Left cardiac atrium (tissue), 4 donors: Measurements from ENCODE around the gene AGRN. TPM values are rescaled to one million over a fixed set of nuclear protein-coding genes. Genes with fewer than 3 reads are reported as not detected.
"Not testable (repeated sequence)": the region's sequence is repeated elsewhere in the genome, so short reads cannot be mapped to it uniquely, and the experiment has no call there.

ENCODE experiments used
- ATAC-seq, 2 donors: fragments of 200-7000 bp; cut with Tn5 transposase; one replicate each; pipeline ENCODE4 v1.9.1; 2020; ENCODE audit warnings: mild to moderate bottlenecking in 2 of 2, moderate library complexity in 2 of 2
- DNase-seq: peaks from one replicate; pipeline ENCODE4 v3.0.0-alpha.2; 2020
- intact Hi-C, 2 donors: fragments of 100-400 bp; cut with DNase I; formaldehyde crosslinking; loops; one replicate each; pipeline versions ENCODE4 v1.14.1 to v1.15.1; 2022 to 2023
- total RNA-seq, 2 donors: library from RNA; stranded (reverse); fragmentation: NEBNext Ultra II Directional; extraction: Animal tissue kit (Norgen Biotek cat#: 25700); gene quantifications; one replicate each; pipeline ENCODE4 v1.2.1, GENCODE V29; 2021
- donor health status: DM: no; HTN: yes; CAD: no.
- donor health status: DM: no; HTN: yes; CAD: no; lungs with severe emphysema.
- donor health status: DM: yes; HTN: yes; CAD: no.
- donor health status: Dilated cardiomyopathy.

AGRN gene
- total RNA-seq, 2 donors from 2014 or later = 14.8 to 25.7 TPM

DNA sequence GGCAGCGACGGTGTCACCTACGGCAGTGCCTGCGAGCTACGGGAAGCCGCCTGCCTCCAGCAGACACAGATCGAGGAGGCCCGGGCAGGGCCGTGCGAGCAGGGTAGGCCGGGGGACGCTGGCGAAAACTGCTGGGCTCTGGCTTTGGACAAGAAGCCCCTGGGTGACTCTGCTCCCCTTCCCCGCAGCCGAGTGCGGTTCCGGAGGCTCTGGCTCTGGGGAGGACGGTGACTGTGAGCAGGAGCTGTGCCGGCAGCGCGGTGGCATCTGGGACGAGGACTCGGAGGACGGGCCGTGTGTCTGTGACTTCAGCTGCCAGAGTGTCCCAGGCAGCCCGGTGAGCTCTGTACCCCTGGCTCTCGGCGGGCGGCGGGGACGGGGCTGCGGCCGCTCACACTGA, 24.0 kb downstream of the AGRN start:
- no peak for ATAC-seq
- DNase-seq = no peak
- intact Hi-C loops = no loop called here

- ATAC-seq = no peak
- DNase-seq = no peak
- intact Hi-C loops = no loop called here
These were observed 24.6 kb downstream of the AGRN start for GRCh38 chr1:1044455-1045078.

GRCh38 chr1:1045129-1045528, 25.2 kb downstream of the AGRN start:
- intact Hi-C loops = no loop called here
- ATAC-seq = no peak
- DNase-seq = no peak

DNA sequence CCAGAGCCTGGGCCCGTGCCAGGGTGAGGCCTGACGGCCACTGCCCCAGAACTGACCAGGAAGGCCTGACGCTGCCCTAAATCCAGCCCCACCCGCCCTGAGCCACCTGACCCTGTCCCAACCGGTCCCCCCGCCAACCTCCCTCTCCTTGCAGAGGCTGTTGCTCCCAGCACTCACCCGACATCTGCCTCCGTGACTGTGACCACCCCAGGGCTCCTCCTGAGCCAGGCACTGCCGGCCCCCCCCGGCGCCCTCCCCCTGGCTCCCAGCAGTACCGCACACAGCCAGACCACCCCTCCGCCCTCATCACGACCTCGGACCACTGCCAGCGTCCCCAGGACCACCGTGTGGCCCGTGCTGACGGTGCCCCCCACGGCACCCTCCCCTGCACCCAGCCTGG, 26.3 kb downstream of the AGRN start:
- intact Hi-C loops = no loop called here
- DNase-seq (no peak), ATAC-seq (no peak)

- DNase-seq (no peak), ATAC-seq (no peak)
- intact Hi-C loops = no loop called here
These were observed 26.8 kb downstream of the AGRN start for GRCh38 chr1:1046767-1047166.

DNA sequence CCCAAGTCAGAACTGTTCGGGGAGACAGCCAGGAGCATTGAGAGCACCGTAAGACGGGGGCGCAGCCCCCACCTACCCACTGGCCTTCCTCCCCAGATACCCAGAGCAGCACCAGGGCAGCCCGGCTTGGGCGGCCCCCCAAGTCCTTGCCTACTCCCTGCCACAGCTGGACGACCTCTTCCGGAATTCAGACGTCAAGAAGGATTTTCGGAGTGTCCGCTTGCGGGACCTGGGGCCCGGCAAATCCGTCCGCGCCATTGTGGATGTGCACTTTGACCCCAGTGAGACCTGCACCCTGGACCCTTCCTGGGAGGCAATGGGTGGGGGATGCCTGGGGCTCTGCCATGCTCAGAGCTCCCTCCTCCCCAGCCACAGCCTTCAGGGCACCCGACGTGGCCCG, 27.5 kb downstream of the AGRN start:
- intact Hi-C loops = no loop called here
- no peak for ATAC-seq
- no peak for DNase-seq

DNA sequence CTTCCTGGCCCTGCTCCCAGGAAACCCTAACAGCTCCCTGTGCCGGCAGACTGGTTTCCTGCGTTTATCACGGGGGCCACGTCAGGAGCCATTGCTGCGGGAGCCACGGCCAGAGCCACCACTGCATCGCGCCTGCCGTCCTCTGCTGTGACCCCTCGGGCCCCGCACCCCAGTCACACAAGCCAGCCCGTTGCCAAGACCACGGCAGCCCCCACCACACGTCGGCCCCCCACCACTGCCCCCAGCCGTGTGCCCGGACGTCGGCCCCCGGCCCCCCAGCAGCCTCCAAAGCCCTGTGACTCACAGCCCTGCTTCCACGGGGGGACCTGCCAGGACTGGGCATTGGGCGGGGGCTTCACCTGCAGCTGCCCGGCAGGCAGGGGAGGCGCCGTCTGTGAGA, 28.0 kb downstream of the AGRN start:
- intact Hi-C loops = no loop called here
- no peak for DNase-seq
- ATAC-seq = no peak

DNA sequence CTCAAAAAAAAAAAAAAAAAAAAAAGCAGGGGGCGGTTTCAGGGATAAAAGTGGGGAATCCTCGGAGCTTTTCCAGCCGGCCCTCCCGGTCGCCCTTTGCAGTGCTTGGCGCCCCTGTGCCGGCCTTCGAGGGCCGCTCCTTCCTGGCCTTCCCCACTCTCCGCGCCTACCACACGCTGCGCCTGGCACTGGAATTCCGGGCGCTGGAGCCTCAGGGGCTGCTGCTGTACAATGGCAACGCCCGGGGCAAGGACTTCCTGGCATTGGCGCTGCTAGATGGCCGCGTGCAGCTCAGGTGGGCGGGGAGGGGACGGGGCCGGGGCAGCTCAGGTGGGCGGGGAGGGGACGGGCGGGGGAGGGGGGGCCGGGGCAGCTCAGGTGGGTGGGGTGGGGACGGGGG, 28.8 kb downstream of the AGRN start:
- DNase-seq = no peak
- ATAC-seq = no peak
- intact Hi-C loops = no loop called here

GRCh38 chr1:1049318-1050165, 29.6 kb downstream of the AGRN start:
- no peak for DNase-seq
- intact Hi-C loops = no loop called here
- ATAC-seq = no peak

DNA sequence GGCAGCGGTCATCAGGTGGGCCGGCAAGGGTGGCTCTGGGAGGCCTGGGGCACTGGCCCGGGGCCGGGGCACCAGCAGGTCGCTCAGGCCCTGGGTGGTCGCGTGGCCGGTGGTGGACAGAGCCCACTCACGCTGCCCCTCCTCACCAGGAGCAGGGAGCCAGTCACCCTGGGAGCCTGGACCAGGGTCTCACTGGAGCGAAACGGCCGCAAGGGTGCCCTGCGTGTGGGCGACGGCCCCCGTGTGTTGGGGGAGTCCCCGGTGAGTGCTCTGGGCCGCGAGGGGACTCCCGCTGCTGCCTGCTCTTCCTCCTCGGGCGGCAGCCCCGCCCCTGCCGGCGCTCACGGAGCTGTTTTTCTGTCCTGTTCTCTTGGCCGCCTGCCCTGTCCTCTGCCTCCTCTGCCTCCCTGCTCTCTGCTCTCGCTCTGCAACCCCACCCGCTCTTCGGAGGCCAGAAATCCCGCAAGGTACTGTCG, 30.7 kb downstream of the AGRN start:
- peak in 1 of 2 donors; percentile 27 for ATAC-seq
- peak; percentile 62 for DNase-seq
- intact Hi-C loops = no loop called here

DNA sequence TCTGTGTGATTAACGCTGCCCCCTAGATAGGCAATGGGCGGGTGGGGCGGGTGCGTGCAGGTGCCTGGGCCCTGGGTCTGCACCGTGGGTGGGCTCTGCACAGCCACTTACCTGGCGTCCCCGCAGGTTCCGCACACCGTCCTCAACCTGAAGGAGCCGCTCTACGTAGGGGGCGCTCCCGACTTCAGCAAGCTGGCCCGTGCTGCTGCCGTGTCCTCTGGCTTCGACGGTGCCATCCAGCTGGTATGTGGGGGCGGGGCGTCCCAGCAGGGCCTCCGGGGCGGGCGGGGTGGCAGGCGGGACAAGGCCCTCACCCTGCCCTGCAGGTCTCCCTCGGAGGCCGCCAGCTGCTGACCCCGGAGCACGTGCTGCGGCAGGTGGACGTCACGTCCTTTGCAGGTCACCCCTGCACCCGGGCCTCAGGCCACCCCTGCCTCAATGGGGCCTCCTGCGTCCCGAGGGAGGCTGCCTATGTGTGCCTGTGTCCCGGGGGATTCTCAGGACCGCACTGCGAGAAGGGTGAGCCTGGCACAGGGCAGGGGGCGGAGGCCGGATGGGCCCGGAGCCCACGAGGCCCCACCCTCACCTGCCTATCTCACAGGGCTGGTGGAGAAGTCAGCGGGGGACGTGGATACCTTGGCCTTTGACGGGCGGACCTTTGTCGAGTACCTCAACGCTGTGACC, 31.3 kb downstream of the AGRN start:
- intact Hi-C loops = no loop called here

DNA sequence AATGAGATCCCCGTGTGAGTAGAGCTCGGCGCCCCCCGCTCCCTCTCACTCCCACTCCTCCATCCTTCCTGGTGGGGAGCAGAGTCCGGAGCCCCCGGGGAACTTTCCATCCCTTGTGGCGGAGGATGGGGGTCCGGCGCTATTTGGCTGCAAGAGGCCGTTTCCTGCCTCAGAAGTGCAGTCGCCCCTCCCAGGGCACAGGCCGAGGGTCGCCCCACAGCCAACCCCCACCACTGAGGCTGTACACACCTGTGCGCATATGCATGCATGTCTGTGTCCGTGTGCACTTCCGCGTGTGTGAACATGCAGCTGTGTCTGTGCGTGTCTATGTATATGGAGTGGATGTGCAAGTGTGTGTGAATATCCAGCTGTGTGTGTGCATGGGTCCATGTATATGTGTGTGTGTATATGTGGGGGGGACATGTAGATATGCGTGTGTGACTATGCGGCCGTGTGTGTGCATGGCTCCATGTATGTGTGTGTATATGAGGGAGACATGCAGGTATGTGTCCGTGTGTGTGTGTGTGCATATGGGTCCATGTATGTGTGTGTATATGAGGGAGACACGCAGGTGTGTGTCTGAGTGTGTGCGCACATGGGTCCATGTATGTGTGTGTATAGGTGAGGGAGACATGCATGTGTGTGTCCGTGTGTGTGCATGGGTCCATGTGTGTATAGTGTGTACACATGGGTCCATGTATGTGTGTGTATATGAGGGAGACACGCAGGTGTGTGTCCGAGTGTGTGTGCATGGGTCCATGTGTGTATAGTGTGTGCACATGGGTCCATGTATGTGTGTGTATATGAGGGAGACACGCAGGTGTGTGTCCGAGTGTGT, 32.3 kb downstream of the AGRN start:
- DNase-seq (no peak), ATAC-seq (no peak)
- intact Hi-C loops = no loop called here

More for the DNA sequence above, 31.3 kb downstream of the AGRN start:
- ATAC-seq (no peak), DNase-seq (no peak)

- DNase-seq (no peak), ATAC-seq (no peak)
- intact Hi-C loops = no loop called here
These were observed 33.1 kb downstream of the AGRN start for GRCh38 chr1:1053022-1053421.

DNA sequence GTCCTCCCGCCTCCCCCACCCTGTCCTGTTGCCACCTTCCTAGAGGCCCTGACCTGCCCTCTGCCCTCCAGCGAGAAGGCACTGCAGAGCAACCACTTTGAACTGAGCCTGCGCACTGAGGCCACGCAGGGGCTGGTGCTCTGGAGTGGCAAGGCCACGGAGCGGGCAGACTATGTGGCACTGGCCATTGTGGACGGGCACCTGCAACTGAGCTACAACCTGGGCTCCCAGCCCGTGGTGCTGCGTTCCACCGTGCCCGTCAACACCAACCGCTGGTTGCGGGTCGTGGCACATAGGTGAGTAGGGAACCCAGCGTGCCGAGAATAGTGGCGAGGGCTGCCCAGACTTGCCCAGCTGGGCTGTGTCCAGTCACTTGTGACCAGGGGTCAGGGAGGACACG, 33.8 kb downstream of the AGRN start:
- ATAC-seq (no peak), DNase-seq (no peak)

DNA sequence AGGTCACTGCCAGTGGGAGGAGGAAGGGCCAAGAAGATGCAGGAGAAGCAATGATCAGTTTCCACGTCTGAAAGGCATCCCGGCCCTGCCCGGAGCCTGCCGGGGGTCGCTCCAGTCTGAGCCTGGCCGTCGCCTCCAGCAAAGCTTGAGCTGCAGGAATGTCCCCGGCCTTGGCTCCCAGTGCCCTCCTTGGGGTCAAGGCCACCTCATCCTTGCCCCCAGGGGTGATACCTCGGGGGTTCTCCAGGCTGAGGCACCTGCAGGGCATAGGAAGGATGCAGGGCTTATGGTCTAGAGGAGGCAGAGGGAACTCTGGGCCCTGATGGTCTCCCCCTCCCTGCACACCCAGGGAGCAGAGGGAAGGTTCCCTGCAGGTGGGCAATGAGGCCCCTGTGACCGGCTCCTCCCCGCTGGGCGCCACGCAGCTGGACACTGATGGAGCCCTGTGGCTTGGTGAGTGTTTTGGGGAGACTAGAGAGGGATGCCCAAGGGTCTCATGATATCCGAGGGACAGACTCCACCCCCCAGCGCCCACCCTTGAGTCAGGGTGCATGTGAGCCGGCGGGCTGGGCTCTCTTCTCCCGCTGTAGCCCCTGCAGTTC, 34.3 kb downstream of the AGRN start:
- DNase-seq = no peak
- ATAC-seq = no peak
- intact Hi-C loops = no loop called here

More for the DNA sequence above, 33.8 kb downstream of the AGRN start:
- intact Hi-C loops = no loop called here

DNA sequence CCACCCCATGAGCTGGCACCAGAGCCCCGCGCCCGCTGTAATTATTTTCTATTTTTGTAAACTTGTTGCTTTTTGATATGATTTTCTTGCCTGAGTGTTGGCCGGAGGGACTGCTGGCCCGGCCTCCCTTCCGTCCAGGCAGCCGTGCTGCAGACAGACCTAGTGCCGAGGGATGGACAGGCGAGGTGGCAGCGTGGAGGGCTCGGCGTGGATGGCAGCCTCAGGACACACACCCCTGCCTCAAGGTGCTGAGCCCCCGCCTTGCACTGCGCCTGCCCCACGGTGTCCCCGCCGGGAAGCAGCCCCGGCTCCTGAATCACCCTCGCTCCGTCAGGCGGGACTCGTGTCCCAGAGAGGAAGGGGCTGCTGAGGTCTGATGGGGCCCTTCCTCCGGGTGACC, 35.1 kb downstream of the AGRN start:
- intact Hi-C loops = no loop called here
- DNase-seq (no peak), ATAC-seq (no peak)

GRCh38 chr1:1055841-1056736, 36.2 kb downstream of the AGRN start:
- no peak for DNase-seq
- intact Hi-C loops = no loop called here
- no peak for ATAC-seq

- DNase-seq, intact Hi-C loops, ATAC-seq: not testable (repeated sequence)
These were observed 37.8 kb downstream of the AGRN start for GRCh38 chr1:1057769-1058087.
